CD14-positive monocyte (primary cell): ENCODE measurements around the gene ACBD7. TPM values are rescaled to one million over a fixed set of nuclear protein-coding genes. Genes with fewer than 3 reads are reported as not detected.

Experiments used
- DNase-seq, 3 donors: peaks; one replicate each; pipeline ENCODE4 v3.0.0-alpha.2; 2011 to 2022
- H2AFZ ChIP-seq: 2 replicates; pipeline ENCODE4 v1.6.0; 2012; ENCODE audit warnings: mild to moderate bottlenecking, low read depth, low read length, inconsistent platforms; ENCODE audit not compliant: insufficient read depth, poor library complexity, severe bottlenecking
- H3K27ac ChIP-seq, 2 donors: 1 replicate in 1 of 2; 2 replicates in 1 of 2; pipeline ENCODE4 v1.5.1; 2012 to 2013; ENCODE audit warnings: low read length in 2 of 2, control low read depth in 1 of 2, inconsistent platforms in 1 of 2, low read depth in 1 of 2, mild to moderate bottlenecking in 1 of 2
- H3K27me3 ChIP-seq, 2 donors: one replicate each; pipeline versions ENCODE4 v1.6.0 to v1.6.1; 2011 to 2013; ENCODE audit warnings: low read length in 2 of 2; ENCODE audit not compliant: control insufficient read depth in 2 of 2, insufficient read depth in 2 of 2
- H3K36me3 ChIP-seq, 2 donors: replicated peaks in 1 of 2; 1 replicate in 1 of 2; 2 replicates in 1 of 2; pipeline versions ENCODE4 v1.5.1 to v1.6.1; 2012 to 2013; ENCODE audit warnings: low read length in 2 of 2, control low read depth in 1 of 2, inconsistent platforms in 1 of 2, mild to moderate bottlenecking in 1 of 2; ENCODE audit not compliant: insufficient read depth in 2 of 2, control insufficient read depth in 1 of 2
- H3K4me1 ChIP-seq, 2 donors: 1 replicate in 1 of 2; 2 replicates in 1 of 2; pipeline versions ENCODE4 v1.5.1 to v1.6.1; 2012 to 2013; ENCODE audit warnings: low read length in 2 of 2, control low read depth in 1 of 2, inconsistent platforms in 1 of 2, mild to moderate bottlenecking in 1 of 2, moderate library complexity in 1 of 2; ENCODE audit not compliant: insufficient read depth in 2 of 2, control insufficient read depth in 1 of 2
- H3K4me2 ChIP-seq: replicated peaks from 2 replicates; pipeline ENCODE3; 2012; ENCODE audit warnings: low read length, moderate library complexity, mild to moderate bottlenecking; ENCODE audit not compliant: poor library complexity, severe bottlenecking; ENCODE audit errors: extremely low read depth
- H3K4me3 ChIP-seq, 3 experiments: fragments of 200-600 bp in 1 of 3; sonication (generic) in 1 of 3; replicated peaks in 1 of 3; 1 replicate in 2 of 3; 2 replicates in 1 of 3; pipeline ENCODE4 v1.5.1; 2011 to 2013; ENCODE audit warnings: low read length in 3 of 3, mild to moderate bottlenecking in 3 of 3, control low read depth in 2 of 3, low read depth in 2 of 3, inconsistent platforms in 1 of 3, moderate library complexity in 1 of 3
- H3K79me2 ChIP-seq: 2 replicates; pipeline ENCODE4 v1.6.0; 2012; ENCODE audit warnings: mild to moderate bottlenecking, control low read depth, inconsistent platforms, low read length, moderate library complexity; ENCODE audit not compliant: insufficient read depth
- H3K9ac ChIP-seq: 2 replicates; pipeline ENCODE4 v1.6.0; 2017; ENCODE audit warnings: low read length, mild to moderate bottlenecking; ENCODE audit not compliant: insufficient read depth, poor library complexity, severe bottlenecking
- H3K9me3 ChIP-seq, 2 donors: replicated peaks in 1 of 2; 1 replicate in 1 of 2; 2 replicates in 1 of 2; pipeline versions ENCODE4 v1.5.1 to v1.6.1; 2012 to 2013; ENCODE audit warnings: low read length in 2 of 2, control low read depth in 1 of 2; ENCODE audit not compliant: control insufficient read depth in 1 of 2, insufficient read depth in 1 of 2
- H4K20me1 ChIP-seq: 2 replicates; pipeline ENCODE4 v1.6.0; 2012; ENCODE audit warnings: mild to moderate bottlenecking, low read length, control low read depth, moderate library complexity; ENCODE audit not compliant: insufficient read depth
- H3K27ac Mint-ChIP-seq, 7 donors: one replicate each; pipeline ENCODE4 v1.8.0; 2020; ENCODE audit warnings: mild to moderate bottlenecking in 7 of 7, mixed read lengths in 7 of 7, moderate library complexity in 6 of 7, inconsistent platforms in 2 of 7
- H3K27me3 Mint-ChIP-seq, 3 donors: one replicate each; pipeline ENCODE4 v1.8.0; 2021 to 2022; ENCODE audit warnings: low read depth in 3 of 3, mild to moderate bottlenecking in 3 of 3, mixed read lengths in 3 of 3, moderate library complexity in 3 of 3, inconsistent platforms in 1 of 3
- H3K36me3 Mint-ChIP-seq, 2 donors: one replicate each; pipeline ENCODE4 v1.8.0; 2020; ENCODE audit warnings: mixed read lengths in 2 of 2, inconsistent platforms in 1 of 2, mild to moderate bottlenecking in 1 of 2
- H3K4me1 Mint-ChIP-seq: one replicate; pipeline ENCODE4 v1.8.0; 2020; ENCODE audit warnings: mild to moderate bottlenecking, mixed read lengths
- H3K4me3 Mint-ChIP-seq, 2 donors: one replicate each; pipeline ENCODE4 v1.8.0; 2020; ENCODE audit warnings: mild to moderate bottlenecking in 2 of 2, mixed read lengths in 2 of 2, moderate library complexity in 1 of 2
- H3K9me3 Mint-ChIP-seq, 7 donors: one replicate each; pipeline ENCODE4 v1.8.0; 2020 to 2022; ENCODE audit warnings: mixed read lengths in 7 of 7, mild to moderate bottlenecking in 6 of 7, moderate library complexity in 6 of 7, inconsistent platforms in 2 of 7
- CTCF ChIP-seq: fragments of 200-600 bp; IDR thresholded peaks from one replicate; pipeline ENCODE4 v1.8.0; 2022; ENCODE audit warnings: antibody characterized with exemption, mild to moderate bottlenecking
- WGBS: methylation state at CpG from one replicate; pipeline ENCODE4 v1.1.5; 2013; ENCODE audit warnings: missing lambda C conversion rate; ENCODE audit not compliant: insufficient coverage; 5-methylcytosine and 5-hydroxymethylcytosine counted together
- intact Hi-C, 2 donors: fragments of 100-400 bp; cut with micrococcal nuclease; formaldehyde crosslinking; loops; one replicate each; pipeline versions ENCODE4 v1.15.0 to v1.15.1; 2023
- polyA plus RNA-seq, 3 donors: library from polyadenylated mRNA; depleted of rRNA in 1 of 3; unstranded in 2 of 3; stranded (reverse) in 1 of 3; fragments of 300-500 nt in 2 of 3; fragments of >200 nt in 1 of 3; fragmentation: Illumina TruSeq in 2 of 3; gene quantifications; 1 replicate in 2 of 3; 2 replicates in 1 of 3; pipeline ENCODE4 v1.2.3, GENCODE V29; 2012 to 2021

Gene ACBD7
- polyA plus RNA-seq, 3 donors = 0.11 TPM; not detected in 2

- H3K4me3 Mint-ChIP-seq = no peak overlapping the region
- H3K27ac Mint-ChIP-seq = no peak overlapping the region
- Histone ChIP-seq H3K27me3 (no peaks in the 10 kb centered on the region), H3K79me2 (no peaks in the 10 kb centered on the region), H3K36me3 (peaks cover 0 to 23% of the 10 kb centered on the region in 2 donors), H3K27ac (no peak overlapping the region), H3K4me3 (no peak overlapping the region), H3K4me1 (no peaks in the 10 kb centered on the region), H2AFZ (no peak overlapping the region), H4K20me1 (no peaks in the 10 kb centered on the region), H3K9ac (no peak overlapping the region), H3K9me3 (no peaks in the 10 kb centered on the region), H3K4me2 (no peak overlapping the region)
- H3K4me1 Mint-ChIP-seq = no peaks in the 10 kb centered on the region
- no peak for TF ChIP-seq CTCF
- H3K36me3 Mint-ChIP-seq = peaks cover 20 to 24% of the 10 kb centered on the region in 2 donors
- DNase-seq = no peak
- intact Hi-C loops = no loop called here
- WGBS = 96% methylated on average over 12 of the region's 13 CpGs
- peaks cover 0 to 3% (median 0%) of the 10 kb centered on the region in 7 donors for H3K9me3 Mint-ChIP-seq
- peaks cover 0 to 1% (median 0%) of the 10 kb centered on the region in 3 donors for H3K27me3 Mint-ChIP-seq
These were observed 24.1 kb upstream of the ACBD7 start for GRCh38 chr10:15112657-15113056.

GRCh38 chr10:15106352-15107013 lies 17.9 kb upstream of the ACBD7 start:
- no peak overlapping the region for H3K27ac ChIP-seq
- no peaks in the 10 kb centered on the region for H3K9me3 Mint-ChIP-seq
- H3K27me3 Mint-ChIP-seq = peaks cover 0 to 1% (median 0%) of the 10 kb centered on the region in 3 donors
- H3K79me2 ChIP-seq = peaks cover under 1% of the 10 kb centered on the region
- no peak overlapping the region for H3K4me3 Mint-ChIP-seq
- peaks cover 18% of the 10 kb centered on the region for H4K20me1 ChIP-seq
- H3K4me2 ChIP-seq = no peak overlapping the region
- intact Hi-C loops = loop anchor here (5.0 to 10.0 kb wide), 4 partner anchors 58 to 612 kb away; partner anchors contain the start of gene NMT2 (in 1 of the 2)
- H3K4me1 Mint-ChIP-seq = peaks cover 4% of the 10 kb centered on the region
- H2AFZ ChIP-seq = no peak overlapping the region
- no peak overlapping the region for H3K4me3 ChIP-seq
- TF ChIP-seq CTCF = peak; percentile 95
- 88% methylated on average over 3 of the region's 8 CpGs for WGBS
- peaks cover 38 to 48% of the 10 kb centered on the region in 2 donors for H3K36me3 Mint-ChIP-seq
- peak overlapping the region in 2 of 7 donors; percentile 25 to 32 for H3K27ac Mint-ChIP-seq
- H3K9ac ChIP-seq = no peak overlapping the region
- peaks cover 28 to 67% of the 10 kb centered on the region in 2 donors for H3K36me3 ChIP-seq
- H3K4me1 ChIP-seq = no peaks in the 10 kb centered on the region
- DNase-seq = peak; percentile 48 to 71 (median 65)
- H3K27me3 ChIP-seq = no peaks in the 10 kb centered on the region
- H3K9me3 ChIP-seq = no peaks in the 10 kb centered on the region
